GM19395 (cell line): Measurements from ENCODE around the gene SLC36A1.

ENCODE experiments used
- ATAC-seq: cut with Tn5 transposase; IDR thresholded peaks from one replicate; pipeline ENCODE4 v1.9.1; 2021; ENCODE audit warnings: mild to moderate bottlenecking, moderate library complexity; ENCODE audit not compliant: unreplicated experiment

SLC36A1 gene

GRCh38 chr5:151528996-151529395 is 81.6 kb downstream of the SLC36A1 start:
- ATAC-seq: no peak

- ATAC-seq: no peak
These were observed 84.2 kb downstream of the SLC36A1 start for GRCh38 chr5:151531581-151531980.

GRCh38 chr5:151532416-151532815 is 85.0 kb downstream of the SLC36A1 start:
- no peak for ATAC-seq

- no peak for ATAC-seq
These were observed 86.9 kb downstream of the SLC36A1 start for GRCh38 chr5:151534350-151534749.

- no peak for ATAC-seq
These were observed 89.6 kb downstream of the SLC36A1 start for GRCh38 chr5:151537044-151537443.

- no peak for ATAC-seq
These were observed 94.2 kb downstream of the SLC36A1 start for GRCh38 chr5:151541571-151541970.
